ENCODE measurements around the gene DNM3.

DNA sequence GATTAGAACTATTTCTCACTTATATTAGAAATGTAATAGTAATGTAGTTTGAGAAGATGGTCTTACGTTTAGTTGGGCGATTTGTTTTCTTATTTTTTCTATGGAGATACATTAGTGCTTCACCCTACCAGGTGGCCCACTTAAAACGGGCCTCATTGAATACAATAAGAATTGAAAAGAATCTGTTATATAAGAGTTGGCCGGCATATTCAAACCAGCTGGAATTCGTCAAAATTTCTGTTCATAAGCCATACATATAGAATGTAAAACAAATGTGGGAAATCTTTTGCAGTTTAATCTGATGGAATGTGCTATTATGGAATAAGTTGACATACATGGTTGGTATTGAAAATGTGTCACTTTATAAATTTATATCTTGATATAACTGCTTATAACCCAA lies 482.8 kb downstream of the DNM3 start:
- TF ChIP-seq, protein P1, sequence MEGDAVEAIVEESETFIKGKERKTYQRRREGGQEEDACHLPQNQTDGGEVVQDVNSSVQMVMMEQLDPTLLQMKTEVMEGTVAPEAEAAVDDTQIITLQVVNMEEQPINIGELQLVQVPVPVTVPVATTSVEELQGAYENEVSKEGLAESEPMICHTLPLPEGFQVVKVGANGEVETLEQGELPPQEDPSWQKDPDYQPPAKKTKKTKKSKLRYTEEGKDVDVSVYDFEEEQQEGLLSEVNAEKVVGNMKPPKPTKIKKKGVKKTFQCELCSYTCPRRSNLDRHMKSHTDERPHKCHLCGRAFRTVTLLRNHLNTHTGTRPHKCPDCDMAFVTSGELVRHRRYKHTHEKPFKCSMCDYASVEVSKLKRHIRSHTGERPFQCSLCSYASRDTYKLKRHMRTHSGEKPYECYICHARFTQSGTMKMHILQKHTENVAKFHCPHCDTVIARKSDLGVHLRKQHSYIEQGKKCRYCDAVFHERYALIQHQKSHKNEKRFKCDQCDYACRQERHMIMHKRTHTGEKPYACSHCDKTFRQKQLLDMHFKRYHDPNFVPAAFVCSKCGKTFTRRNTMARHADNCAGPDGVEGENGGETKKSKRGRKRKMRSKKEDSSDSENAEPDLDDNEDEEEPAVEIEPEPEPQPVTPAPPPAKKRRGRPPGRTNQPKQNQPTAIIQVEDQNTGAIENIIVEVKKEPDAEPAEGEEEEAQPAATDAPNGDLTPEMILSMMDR (IDR thresholded peaks at IDR 0.05) = no peak
- no peak for TF ChIP-seq POLR2A (IDR thresholded peaks at IDR 0.05)
